BLaER1 (cell line): ENCODE data around the gene SEC16B.

ENCODE experiments used
- H3K27ac ChIP-seq: shearing (Covaris generic); formaldehyde crosslinking; 2 replicates; pipeline ENCODE4 v1.8.1; 2022
- H3K27me3 ChIP-seq: shearing (Covaris generic); formaldehyde crosslinking; 2 replicates; pipeline ENCODE4 v1.8.1; 2022
- H3K36me3 ChIP-seq: shearing (Covaris generic); formaldehyde crosslinking; 2 replicates; pipeline ENCODE4 v1.8.1; 2022
- H3K4me1 ChIP-seq: shearing (Covaris generic); formaldehyde crosslinking; 2 replicates; pipeline ENCODE4 v1.8.1; 2022
- H3K4me2 ChIP-seq: shearing (Covaris generic); formaldehyde crosslinking; 2 replicates; pipeline ENCODE4 v1.8.1; 2022
- H3K4me3 ChIP-seq: shearing (Covaris generic); formaldehyde crosslinking; 2 replicates; pipeline ENCODE4 v1.8.1; 2022
- H3K9ac ChIP-seq: shearing (Covaris generic); formaldehyde crosslinking; 2 replicates; pipeline ENCODE4 v1.8.1; 2022
- H3K9me3 ChIP-seq: shearing (Covaris generic); formaldehyde crosslinking; 2 replicates; pipeline ENCODE4 v1.8.1; 2022
- H4K20me1 ChIP-seq: shearing (Covaris generic); formaldehyde crosslinking; 2 replicates; pipeline ENCODE4 v1.8.1; 2022
- Cebpa-rat ChIP-seq: shearing (Covaris generic); IDR thresholded peaks from 2 replicates; pipeline ENCODE4 v1.8.1; 2022

The SEC16B gene

DNA sequence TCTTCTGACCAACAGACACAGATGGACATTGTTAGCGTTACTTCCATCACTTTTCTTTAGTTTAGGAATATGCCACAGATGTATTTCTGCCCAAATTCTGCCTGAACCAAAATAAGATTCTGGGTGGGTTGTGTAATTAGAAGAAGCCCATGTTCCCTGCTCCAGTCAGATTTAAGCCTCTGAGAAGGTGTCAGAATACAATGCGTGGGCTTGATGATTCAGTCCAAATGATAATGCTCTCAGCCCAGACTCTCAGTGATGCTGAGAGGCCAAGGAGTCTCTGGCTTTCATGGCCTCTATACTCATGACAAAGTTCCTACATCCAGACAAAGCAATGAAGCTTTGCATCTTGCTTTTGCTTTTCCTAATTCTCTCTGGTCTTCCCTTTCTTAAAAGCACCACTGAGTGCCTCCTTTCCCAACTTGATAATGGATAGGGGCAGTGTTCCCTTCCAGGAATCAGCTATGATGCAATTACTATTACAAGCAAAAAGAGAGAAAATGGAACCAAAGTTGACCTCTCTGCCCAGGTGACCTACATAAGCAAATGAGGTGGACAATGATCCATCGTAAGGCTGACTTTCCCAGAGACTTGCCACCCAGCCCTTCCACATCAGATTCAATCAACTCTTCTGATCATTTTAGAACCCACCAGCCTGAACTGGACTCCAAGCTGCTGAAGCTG is 8.8 kb downstream of the SEC16B start:
- H4K20me1 ChIP-seq: no peaks in the 10 kb centered on the region
- no peak for TF ChIP-seq Cebpa-rat
- no peak overlapping the region for H3K4me2 ChIP-seq
- no peak overlapping the region for H3K4me3 ChIP-seq
- no peak overlapping the region for H3K9ac ChIP-seq
- H3K36me3 ChIP-seq: no peaks in the 10 kb centered on the region
- H3K4me1 ChIP-seq: no peaks in the 10 kb centered on the region
- no peaks in the 10 kb centered on the region for H3K9me3 ChIP-seq
- H3K27ac ChIP-seq: no peak overlapping the region
- H3K27me3 ChIP-seq: no peaks in the 10 kb centered on the region

GRCh38 chr1:177959811-177960515 is 9.9 kb downstream of the SEC16B start:
- Histone ChIP-seq H3K9ac (no peak overlapping the region), H3K27ac (no peak overlapping the region), H3K4me3 (no peak overlapping the region), H4K20me1 (no peaks in the 10 kb centered on the region), H3K36me3 (no peaks in the 10 kb centered on the region), H3K4me1 (no peaks in the 10 kb centered on the region), H3K9me3 (no peaks in the 10 kb centered on the region), H3K4me2 (no peak overlapping the region), H3K27me3 (no peaks in the 10 kb centered on the region)
- TF ChIP-seq Cebpa-rat: no peak

DNA sequence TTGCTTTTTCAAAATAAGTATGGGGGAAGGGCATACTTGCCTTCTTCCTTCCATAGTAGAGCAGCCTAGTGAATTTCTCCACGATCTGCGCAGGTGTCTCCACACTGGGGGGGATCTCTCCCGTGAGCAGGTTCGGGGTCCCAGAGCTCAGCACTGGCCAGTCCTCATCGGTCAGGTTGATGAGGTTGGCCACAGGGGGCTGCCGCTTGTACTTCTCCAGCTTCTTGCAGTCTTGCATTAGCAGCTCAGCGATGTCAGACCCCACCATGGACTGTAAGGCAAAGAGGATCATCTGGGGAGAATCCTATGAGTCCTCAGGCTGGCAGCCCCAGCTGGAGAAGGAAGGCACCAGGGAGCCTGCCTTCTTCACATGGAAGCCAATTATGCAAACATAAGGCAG is 11.8 kb downstream of the SEC16B start:
- Histone ChIP-seq H3K9ac (no peak overlapping the region), H3K4me2 (no peak overlapping the region), H3K9me3 (no peaks in the 10 kb centered on the region), H4K20me1 (no peaks in the 10 kb centered on the region), H3K27me3 (no peaks in the 10 kb centered on the region), H3K4me3 (no peak overlapping the region), H3K4me1 (no peaks in the 10 kb centered on the region), H3K36me3 (no peaks in the 10 kb centered on the region), H3K27ac (no peak overlapping the region)
- TF ChIP-seq Cebpa-rat: no peak

DNA sequence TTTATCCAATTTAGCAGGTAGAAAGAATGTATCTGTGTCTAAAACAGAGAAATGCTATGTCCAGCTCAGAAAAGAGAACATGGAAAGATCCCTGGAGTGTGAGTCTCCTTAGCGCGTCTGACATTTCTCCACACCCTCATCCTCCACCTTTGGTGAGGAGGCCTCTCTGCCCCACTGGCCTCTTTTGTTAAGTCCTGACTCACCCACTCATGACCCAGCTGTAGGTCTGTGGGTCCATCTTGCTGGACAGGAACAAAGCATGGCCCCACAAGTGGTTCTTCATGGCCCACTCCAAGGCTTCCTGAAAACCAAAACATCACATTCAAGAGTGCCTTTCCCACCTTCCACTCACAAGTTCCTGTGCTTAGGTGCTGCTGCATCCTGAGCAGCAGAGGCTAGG is 15.8 kb downstream of the SEC16B start:
- no peaks in the 10 kb centered on the region for H3K4me1 ChIP-seq
- no peak for TF ChIP-seq Cebpa-rat
- no peaks in the 10 kb centered on the region for H3K9me3 ChIP-seq
- H3K36me3 ChIP-seq: no peaks in the 10 kb centered on the region
- H3K27me3 ChIP-seq: no peaks in the 10 kb centered on the region
- no peak overlapping the region for H3K9ac ChIP-seq
- no peak overlapping the region for H3K4me2 ChIP-seq
- no peaks in the 10 kb centered on the region for H4K20me1 ChIP-seq
- H3K27ac ChIP-seq: no peak overlapping the region
- H3K4me3 ChIP-seq: no peak overlapping the region

GRCh38 chr1:177953549-177953948 is 16.3 kb downstream of the SEC16B start:
- H3K27me3 ChIP-seq: no peaks in the 10 kb centered on the region
- H3K9me3 ChIP-seq: no peaks in the 10 kb centered on the region
- no peak overlapping the region for H3K27ac ChIP-seq
- no peak overlapping the region for H3K4me3 ChIP-seq
- H3K4me1 ChIP-seq: no peaks in the 10 kb centered on the region
- no peaks in the 10 kb centered on the region for H4K20me1 ChIP-seq
- no peaks in the 10 kb centered on the region for H3K36me3 ChIP-seq
- H3K4me2 ChIP-seq: no peak overlapping the region
- no peak overlapping the region for H3K9ac ChIP-seq
- TF ChIP-seq Cebpa-rat: no peak

GRCh38 chr1:177952691-177953090 is 17.2 kb downstream of the SEC16B start:
- H3K27me3 ChIP-seq: no peaks in the 10 kb centered on the region
- no peaks in the 10 kb centered on the region for H3K9me3 ChIP-seq
- no peak overlapping the region for H3K27ac ChIP-seq
- no peak overlapping the region for H3K4me3 ChIP-seq
- H3K9ac ChIP-seq: no peak overlapping the region
- H3K4me2 ChIP-seq: no peak overlapping the region
- H4K20me1 ChIP-seq: no peaks in the 10 kb centered on the region
- no peaks in the 10 kb centered on the region for H3K36me3 ChIP-seq
- no peak for TF ChIP-seq Cebpa-rat
- no peaks in the 10 kb centered on the region for H3K4me1 ChIP-seq

- Histone ChIP-seq H3K9ac (no peak overlapping the region), H3K4me2 (no peak overlapping the region), H3K27ac (no peak overlapping the region), H3K27me3 (no peaks in the 10 kb centered on the region), H3K4me3 (no peak overlapping the region), H3K9me3 (no peaks in the 10 kb centered on the region), H4K20me1 (no peaks in the 10 kb centered on the region), H3K36me3 (no peaks in the 10 kb centered on the region), H3K4me1 (no peaks in the 10 kb centered on the region)
- TF ChIP-seq Cebpa-rat: no peak
Observed at GRCh38 chr1:177952249-177952648, 17.6 kb downstream of the SEC16B start.

DNA sequence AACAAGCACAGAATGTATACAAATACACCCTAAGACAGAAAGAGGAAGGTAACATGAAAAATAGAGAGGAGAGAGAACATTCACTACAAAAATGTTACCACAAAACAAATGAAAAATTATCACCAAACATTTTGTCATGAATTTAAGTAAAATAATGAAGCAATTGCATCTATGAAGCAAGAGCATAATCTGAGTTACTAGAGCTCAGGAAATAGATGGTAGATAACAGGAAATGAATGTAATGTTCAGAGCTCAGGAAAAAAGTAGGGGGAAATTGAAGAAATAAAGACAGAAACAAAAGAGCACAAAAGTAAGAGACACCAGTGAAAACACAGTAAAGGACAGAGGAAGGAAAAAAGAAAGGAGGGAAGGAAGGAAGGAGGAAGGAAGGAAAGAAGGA is 19.4 kb downstream of the SEC16B start:
- Histone ChIP-seq H4K20me1 (no peaks in the 10 kb centered on the region), H3K9ac (no peak overlapping the region), H3K27ac (no peak overlapping the region), H3K27me3 (no peaks in the 10 kb centered on the region), H3K4me2 (no peak overlapping the region), H3K4me1 (no peaks in the 10 kb centered on the region), H3K4me3 (no peak overlapping the region), H3K36me3 (no peaks in the 10 kb centered on the region), H3K9me3 (no peaks in the 10 kb centered on the region)
- TF ChIP-seq Cebpa-rat: no peak

DNA sequence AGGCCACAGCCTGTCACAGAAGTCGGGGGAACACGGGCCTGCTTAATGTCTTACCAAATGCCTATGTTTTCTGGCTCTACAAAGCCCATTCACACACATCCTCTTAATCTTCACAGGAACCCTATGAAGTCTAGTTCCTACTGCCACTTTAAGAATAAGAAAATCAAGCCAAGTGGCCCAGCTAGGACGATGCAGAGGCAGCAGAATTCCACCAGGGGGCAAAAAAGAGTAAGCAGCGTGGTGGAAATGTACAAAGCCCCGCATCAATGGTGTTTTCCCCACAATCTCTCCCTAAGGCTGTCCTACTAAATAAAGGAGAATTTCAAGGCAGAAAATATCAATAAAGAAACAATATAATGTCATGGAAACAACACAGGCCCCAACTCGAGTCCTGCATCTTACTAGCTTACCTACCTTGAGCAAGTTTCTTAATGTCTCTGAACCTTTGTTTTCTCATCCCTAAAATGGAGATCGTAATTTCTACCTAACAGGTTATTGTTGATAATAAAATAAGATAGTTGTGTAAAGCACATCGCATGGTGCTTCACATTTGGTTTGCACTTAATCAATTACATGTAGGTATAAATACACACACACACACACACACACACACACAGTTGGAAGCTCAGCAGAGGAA is 21.4 kb downstream of the SEC16B start:
- Histone ChIP-seq H3K4me1 (no peaks in the 10 kb centered on the region), H3K9ac (no peak overlapping the region), H3K27me3 (no peaks in the 10 kb centered on the region), H3K4me2 (no peak overlapping the region), H3K27ac (no peak overlapping the region), H4K20me1 (no peaks in the 10 kb centered on the region), H3K4me3 (no peak overlapping the region), H3K36me3 (no peaks in the 10 kb centered on the region), H3K9me3 (no peaks in the 10 kb centered on the region)
- no peak for TF ChIP-seq Cebpa-rat

- H3K4me3 ChIP-seq: no peak overlapping the region
- H3K27me3 ChIP-seq: no peaks in the 10 kb centered on the region
- H3K4me1 ChIP-seq: no peaks in the 10 kb centered on the region
- H3K9ac ChIP-seq: no peak overlapping the region
- no peaks in the 10 kb centered on the region for H4K20me1 ChIP-seq
- H3K36me3 ChIP-seq: no peaks in the 10 kb centered on the region
- no peaks in the 10 kb centered on the region for H3K9me3 ChIP-seq
- no peak overlapping the region for H3K4me2 ChIP-seq
- TF ChIP-seq Cebpa-rat: no peak
- H3K27ac ChIP-seq: no peak overlapping the region
Observed at GRCh38 chr1:177947623-177948022, 22.2 kb downstream of the SEC16B start.
